Astrocyte (in vitro differentiated cells and primary cell): ENCODE results near the gene SNX15.

Source experiments
- CTCF ChIP-seq: IDR thresholded peaks from 2 replicates; pipeline ENCODE4 v1.5.1; 2011; ENCODE audit warnings: low read depth, mild to moderate bottlenecking, inconsistent platforms, low read length, moderate library complexity; ENCODE audit not compliant: insufficient read depth
- EZH2 ChIP-seq: IDR thresholded peaks from 2 replicates; pipeline ENCODE4 v1.6.1; 2012; ENCODE audit warnings: mild to moderate bottlenecking, low read length, inconsistent platforms; ENCODE audit not compliant: insufficient read depth

GRCh38 chr11:64999478-64999877 is 27.8 kb upstream of the SNX15 start:
- no peak for TF ChIP-seq CTCF
- no peak for TF ChIP-seq EZH2
